ENCODE data around the gene GFOD2. TPM values are rescaled to one million over a fixed set of nuclear protein-coding genes. Genes with fewer than 3 reads are reported as not detected.

GFOD2 gene
- total and polyA plus RNA-seq, 8 donors: 7.6 to 87.5 (median 12.9) TPM

DNA sequence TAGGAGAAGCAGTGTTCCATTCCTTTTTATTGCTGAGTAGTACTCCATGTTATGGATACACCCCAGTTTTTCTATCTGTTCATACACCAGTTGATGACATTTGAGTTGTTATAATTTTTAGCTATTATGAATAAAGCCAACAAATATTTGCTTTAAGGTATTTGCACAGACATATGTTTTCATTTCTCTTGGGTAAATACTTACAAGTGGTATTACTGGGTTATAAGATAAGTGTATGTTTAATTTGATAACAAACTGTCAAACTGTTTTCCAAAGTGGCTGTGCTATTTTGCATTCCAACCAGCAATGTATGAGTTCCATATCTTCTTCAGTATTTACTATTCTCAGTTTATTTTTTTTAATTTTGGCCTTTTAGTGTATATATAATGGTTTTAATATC lies 27.7 kb upstream of the GFOD2 start:
- TF ChIP-seq POLR2A (IDR thresholded peaks at IDR 0.05) (no peak), POLR2AphosphoS5 (IDR thresholded peaks at IDR 0.05) (no peak), EP300 (IDR thresholded peaks at IDR 0.05) (no peak)
- TF ChIP-seq, protein P1, sequence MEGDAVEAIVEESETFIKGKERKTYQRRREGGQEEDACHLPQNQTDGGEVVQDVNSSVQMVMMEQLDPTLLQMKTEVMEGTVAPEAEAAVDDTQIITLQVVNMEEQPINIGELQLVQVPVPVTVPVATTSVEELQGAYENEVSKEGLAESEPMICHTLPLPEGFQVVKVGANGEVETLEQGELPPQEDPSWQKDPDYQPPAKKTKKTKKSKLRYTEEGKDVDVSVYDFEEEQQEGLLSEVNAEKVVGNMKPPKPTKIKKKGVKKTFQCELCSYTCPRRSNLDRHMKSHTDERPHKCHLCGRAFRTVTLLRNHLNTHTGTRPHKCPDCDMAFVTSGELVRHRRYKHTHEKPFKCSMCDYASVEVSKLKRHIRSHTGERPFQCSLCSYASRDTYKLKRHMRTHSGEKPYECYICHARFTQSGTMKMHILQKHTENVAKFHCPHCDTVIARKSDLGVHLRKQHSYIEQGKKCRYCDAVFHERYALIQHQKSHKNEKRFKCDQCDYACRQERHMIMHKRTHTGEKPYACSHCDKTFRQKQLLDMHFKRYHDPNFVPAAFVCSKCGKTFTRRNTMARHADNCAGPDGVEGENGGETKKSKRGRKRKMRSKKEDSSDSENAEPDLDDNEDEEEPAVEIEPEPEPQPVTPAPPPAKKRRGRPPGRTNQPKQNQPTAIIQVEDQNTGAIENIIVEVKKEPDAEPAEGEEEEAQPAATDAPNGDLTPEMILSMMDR (IDR thresholded peaks at IDR 0.05): no peak
- Histone ChIP-seq H3K27ac (no peak overlapping the region), H3K27me3 (no peaks in the 10 kb centered on the region), H3K4me3 (no peak overlapping the region), H3K4me1 (peaks cover 0 to 4% (median 0%) of the 10 kb centered on the region in 4 donors), H3K36me3 (peaks cover 23 to 31% (median 29%) of the 10 kb centered on the region in 4 donors), H3K9me3 (no peaks in the 10 kb centered on the region)
- intact Hi-C loops (cut with DNase I; ENCODE audit: low total_unique reads): no loop called here
- no peak for DNase-seq

- Histone ChIP-seq H3K27me3 (no peaks in the 10 kb centered on the region), H3K4me3 (no peak overlapping the region), H3K36me3 (peaks cover 32 to 83% (median 71%) of the 10 kb centered on the region in 4 donors), H3K4me1 (no peaks in the 10 kb centered on the region), H3K27ac (no peak overlapping the region), H3K9me3 (no peaks in the 10 kb centered on the region)
- intact Hi-C loops (cut with DNase I; ENCODE audit: low total_unique reads): no loop called here
- DNase-seq: no peak
- TF ChIP-seq POLR2AphosphoS5 (IDR thresholded peaks at IDR 0.05): no peak
- TF ChIP-seq EP300 (IDR thresholded peaks at IDR 0.05): no peak
- 78 to 88% (median 81%) methylated on average over 4 of the region's 4 CpGs for WGBS, 5 donors
Observed at GRCh38 chr16:67741118-67741517, 22.0 kb upstream of the GFOD2 start.

DNA sequence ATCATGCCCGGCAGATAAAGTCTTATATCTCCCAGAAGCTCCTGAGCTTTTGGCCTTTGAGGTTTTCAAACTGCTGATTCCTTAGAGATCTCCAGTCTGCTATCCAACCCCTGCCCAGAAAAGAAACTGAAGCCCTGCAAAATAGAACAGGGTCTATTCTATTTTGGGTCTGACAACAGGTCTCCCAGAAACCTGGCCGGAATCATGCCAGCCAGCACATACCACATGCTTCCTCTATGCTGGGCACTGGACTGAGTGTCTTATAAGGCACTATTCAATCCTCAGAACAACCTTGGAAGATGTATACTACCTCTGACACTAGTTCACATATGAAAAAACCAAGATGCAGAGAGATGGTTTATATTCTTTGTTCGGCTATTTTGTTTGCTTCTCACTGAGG lies 21.3 kb upstream of the GFOD2 start:
- no peak for DNase-seq
- Histone ChIP-seq H3K4me1 (no peaks in the 10 kb centered on the region), H3K27me3 (no peaks in the 10 kb centered on the region), H3K27ac (no peak overlapping the region), H3K36me3 (peaks cover 32 to 90% (median 71%) of the 10 kb centered on the region in 4 donors), H3K4me3 (no peak overlapping the region), H3K9me3 (no peaks in the 10 kb centered on the region)
- no peak for TF ChIP-seq POLR2AphosphoS5 (IDR thresholded peaks at IDR 0.05)
- no peak for TF ChIP-seq POLR2A (IDR thresholded peaks at IDR 0.05)
- TF ChIP-seq, protein P1 (IDR thresholded peaks at IDR 0.05): no peak
- no peak for TF ChIP-seq EP300 (IDR thresholded peaks at IDR 0.05)
- WGBS, 5 donors: 90 to 98% (median 95%) methylated on average over 3 of the region's 3 CpGs
- intact Hi-C loops (cut with DNase I; ENCODE audit: low total_unique reads): no loop called here

- H3K36me3 ChIP-seq: peaks cover 13 to 87% (median 71%) of the 10 kb centered on the region in 4 donors
- H3K9me3 ChIP-seq: no peaks in the 10 kb centered on the region
- no peak overlapping the region for H3K4me3 ChIP-seq
- peak; percentile 32 to 56 for DNase-seq
- H3K4me1 ChIP-seq: peaks cover 0 to 7% (median under 1%) of the 10 kb centered on the region in 4 donors
- WGBS, 5 donors: 84 to 96% (median 88%) methylated on average over 4 of the region's 4 CpGs
- no peak overlapping the region for H3K27ac ChIP-seq
- H3K27me3 ChIP-seq: no peaks in the 10 kb centered on the region
- intact Hi-C loops (cut with DNase I; ENCODE audit: low total_unique reads): no loop called here
- TF ChIP-seq POLR2A (IDR thresholded peaks at IDR 0.05): no peak
- TF ChIP-seq, protein P1 (IDR thresholded peaks at IDR 0.05): no peak
Observed at GRCh38 chr16:67736858-67737257, 17.7 kb upstream of the GFOD2 start.

GRCh38 chr16:67734731-67735201 lies 15.7 kb upstream of the GFOD2 start:
- Histone ChIP-seq H3K27me3 (no peaks in the 10 kb centered on the region), H3K9me3 (no peaks in the 10 kb centered on the region), H3K4me1 (peaks cover 0 to 17% (median 5%) of the 10 kb centered on the region in 4 donors), H3K36me3 (peaks cover 20 to 86% (median 70%) of the 10 kb centered on the region in 4 donors), H3K4me3 (no peak overlapping the region), H3K27ac (no peak overlapping the region)
- intact Hi-C loops (cut with DNase I; ENCODE audit: low total_unique reads): no loop called here
- no peak for DNase-seq
- TF ChIP-seq EP300 (IDR thresholded peaks at IDR 0.05) (no peak), POLR2AphosphoS5 (IDR thresholded peaks at IDR 0.05) (no peak), POLR2A (IDR thresholded peaks at IDR 0.05) (no peak)
- TF ChIP-seq, protein P1 (IDR thresholded peaks at IDR 0.05): no peak
- WGBS, 5 donors: 86 to 95% (median 91%) methylated on average over 9 of the region's 9 CpGs
